ENCODE results near the gene CAPN12.
A peak's percentile ranks its signal among the peaks of the same experiment; 100 is the strongest.

DNA sequence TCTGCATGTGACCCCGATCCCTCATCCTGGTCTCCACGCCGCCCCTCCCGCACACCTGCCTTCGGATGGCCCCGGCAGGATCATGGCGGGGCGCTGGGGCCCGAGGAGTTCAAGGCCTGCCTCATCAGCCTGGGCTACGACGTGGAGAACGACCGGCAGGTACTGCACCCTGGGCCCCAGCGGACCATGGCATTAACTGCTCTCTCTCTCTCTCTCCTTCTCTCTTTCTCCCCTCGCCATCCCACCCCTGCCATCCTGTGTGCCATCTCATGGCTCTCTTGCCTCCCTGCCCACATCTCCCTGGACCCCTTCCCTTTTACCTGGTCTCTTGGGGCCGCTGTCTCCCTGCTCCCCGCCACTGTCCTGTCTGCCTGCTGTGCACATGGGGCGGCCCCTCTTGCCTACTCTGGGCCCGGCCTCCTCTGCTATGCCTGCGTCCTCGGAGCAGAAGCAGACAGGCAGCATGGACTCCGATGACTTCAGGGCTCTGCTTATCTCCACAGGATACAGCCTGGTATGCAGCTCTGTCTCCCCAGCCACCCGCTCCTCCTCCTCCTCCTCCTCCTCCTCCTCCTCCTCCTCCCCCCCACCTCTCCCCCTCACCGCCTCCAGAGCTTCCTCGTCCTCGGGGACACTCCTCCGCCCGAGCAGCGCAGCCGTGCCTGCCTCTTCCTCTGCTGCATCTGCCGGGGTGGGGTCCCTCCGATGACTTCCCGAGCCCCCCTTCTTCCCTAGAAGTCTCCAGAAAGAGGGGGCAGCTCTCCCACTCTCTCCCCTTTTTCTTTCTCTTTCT, 16.2 kb downstream of the CAPN12 start:
- TF ChIP-seq, protein P1, sequence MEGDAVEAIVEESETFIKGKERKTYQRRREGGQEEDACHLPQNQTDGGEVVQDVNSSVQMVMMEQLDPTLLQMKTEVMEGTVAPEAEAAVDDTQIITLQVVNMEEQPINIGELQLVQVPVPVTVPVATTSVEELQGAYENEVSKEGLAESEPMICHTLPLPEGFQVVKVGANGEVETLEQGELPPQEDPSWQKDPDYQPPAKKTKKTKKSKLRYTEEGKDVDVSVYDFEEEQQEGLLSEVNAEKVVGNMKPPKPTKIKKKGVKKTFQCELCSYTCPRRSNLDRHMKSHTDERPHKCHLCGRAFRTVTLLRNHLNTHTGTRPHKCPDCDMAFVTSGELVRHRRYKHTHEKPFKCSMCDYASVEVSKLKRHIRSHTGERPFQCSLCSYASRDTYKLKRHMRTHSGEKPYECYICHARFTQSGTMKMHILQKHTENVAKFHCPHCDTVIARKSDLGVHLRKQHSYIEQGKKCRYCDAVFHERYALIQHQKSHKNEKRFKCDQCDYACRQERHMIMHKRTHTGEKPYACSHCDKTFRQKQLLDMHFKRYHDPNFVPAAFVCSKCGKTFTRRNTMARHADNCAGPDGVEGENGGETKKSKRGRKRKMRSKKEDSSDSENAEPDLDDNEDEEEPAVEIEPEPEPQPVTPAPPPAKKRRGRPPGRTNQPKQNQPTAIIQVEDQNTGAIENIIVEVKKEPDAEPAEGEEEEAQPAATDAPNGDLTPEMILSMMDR (IDR thresholded peaks at IDR 0.05): no peak
- TF ChIP-seq TCF7L2 (IDR thresholded peaks at IDR 0.05; ENCODE audit: low read depth, low read length) (no peak), POLR2AphosphoS5 (IDR thresholded peaks at IDR 0.05; ENCODE audit: low read depth, low read length) (peak; percentile 72)
